K562 (cell line): ENCODE results near the gene PCP2. TPM values are rescaled to one million over a fixed set of nuclear protein-coding genes. Genes with fewer than 3 reads are reported as not detected.

ENCODE experiments used
- ATAC-seq: fragments of 200-7000 bp; cut with Tn5 transposase; 3 replicates; pipeline ENCODE4 v1.9.1; 2020; ENCODE audit warnings: moderate library complexity
- BruUV-seq: library from RNA; stranded (reverse); fragments of 400-500 nt; replicated peaks from 2 replicates; lab custom pipeline; 2021; lab: Mats Ljungman, UMichigan
- CTCF ChIA-PET: fragments of 300-600 bp; formaldehyde crosslinking; extraction: SDS; loops from one replicate; lab custom pipeline; 2021; ENCODE audit warnings: low intra/inter-chr PET ratio; lab: Yijun Ruan, JAX
- POLR2A ChIA-PET: fragments of 300-600, 350-650 bp; sonication (Branson Sonifier 250); formaldehyde crosslinking; extraction: SDS; loops from one replicate; lab custom pipeline; 2021; ENCODE audit warnings: antibody characterized with exemption, inconsistent platforms; lab: Yijun Ruan, JAX
- DNase-seq, 4 experiments: peaks; one replicate each; pipeline versions ENCODE4 v3.0.0 to v3.0.0-alpha.2; 2011 to 2018; ENCODE audit warnings: low spot score in 3 of 4, mixed read lengths in 3 of 4; ENCODE audit errors: extremely low read depth in 1 of 4
- FAIRE-seq: peaks from 2 replicates; lab custom pipeline; 2011; peaks lifted over from hg19 to GRCh38; lab: Jason Lieb, UNC
- H2AFZ ChIP-seq: 2 replicates; pipeline ENCODE4 v1.6.0; 2011; ENCODE audit warnings: low read depth, low read length, control low read depth, inconsistent platforms
- H3K27ac ChIP-seq: fragments of 200-600 bp; 3 replicates; pipeline ENCODE4 v1.8.0; 2011; ENCODE audit warnings: low read depth, mild to moderate bottlenecking, control low read depth, inconsistent platforms, low read length, moderate library complexity, mixed read lengths; ENCODE audit errors: extremely low read depth
- H3K27me3 ChIP-seq, 2 experiments: fragments of 300-600 bp in 1 of 2; 2 replicates in 1 of 2; 3 replicates in 1 of 2; pipeline versions ENCODE4 v1.6.0 to v1.8.0; 2011; ENCODE audit warnings: inconsistent platforms in 2 of 2, low read length in 2 of 2, mild to moderate bottlenecking in 1 of 2, mixed read lengths in 1 of 2, moderate library complexity in 1 of 2; ENCODE audit not compliant: control insufficient read depth in 2 of 2, insufficient read depth in 2 of 2
- H3K36me3 ChIP-seq: fragments of 300-600 bp; 3 replicates; pipeline ENCODE4 v1.8.0; 2011; ENCODE audit warnings: mild to moderate bottlenecking, low read length, inconsistent platforms; ENCODE audit not compliant: control insufficient read depth, insufficient read depth
- H3K4me1 ChIP-seq, 2 experiments: fragments of 200-600 bp in 1 of 2; replicated peaks in 1 of 2; 2 replicates in 1 of 2; 3 replicates in 1 of 2; pipeline versions ENCODE4 v1.5.1 to v1.8.0; 2011; ENCODE audit warnings: inconsistent platforms in 2 of 2, low read length in 2 of 2, mild to moderate bottlenecking in 1 of 2, mixed read lengths in 1 of 2, moderate library complexity in 1 of 2; ENCODE audit not compliant: control insufficient read depth in 2 of 2, insufficient read depth in 2 of 2
- H3K4me2 ChIP-seq: 2 replicates; pipeline ENCODE4 v1.6.1; 2011; ENCODE audit warnings: low read length, control low read depth, inconsistent platforms, mixed read lengths; ENCODE audit not compliant: insufficient read depth
- H3K4me3 ChIP-seq: fragments of 200-600 bp; sonication (generic), shearing (Covaris generic); 2 replicates; pipeline ENCODE4 v1.5.1; 2016; ENCODE audit warnings: control low read depth, inconsistent platforms
- H3K79me2 ChIP-seq: fragments of 200-600 bp; 3 replicates; pipeline ENCODE4 v1.8.0; 2011; ENCODE audit warnings: low read length, inconsistent platforms; ENCODE audit not compliant: control insufficient read depth, insufficient read depth
- H3K9ac ChIP-seq, 2 experiments: 2 replicates each; pipeline versions ENCODE4 v1.6.0 to v1.6.1; 2011; ENCODE audit warnings: low read depth in 2 of 2, low read length in 2 of 2, control low read depth in 1 of 2, inconsistent platforms in 1 of 2, mild to moderate bottlenecking in 1 of 2, mixed read lengths in 1 of 2; ENCODE audit not compliant: insufficient read depth in 1 of 2
- H3K9me1 ChIP-seq: one replicate; pipeline ENCODE4 v1.6.0; 2011; ENCODE audit warnings: inconsistent platforms, mild to moderate bottlenecking, low read length, moderate library complexity; ENCODE audit not compliant: control insufficient read depth, insufficient read depth
- H3K9me3 ChIP-seq: replicated peaks from 2 replicates; pipeline ENCODE4 v1.5.1; 2011; ENCODE audit warnings: low read depth, low read length, inconsistent platforms; ENCODE audit not compliant: control insufficient read depth, insufficient read depth
- H4K20me1 ChIP-seq: replicated peaks from 2 replicates; pipeline ENCODE4 v1.6.1; 2011; ENCODE audit warnings: low read length, inconsistent platforms, mixed read lengths; ENCODE audit not compliant: control insufficient read depth, insufficient read depth
- CEBPB ChIP-seq: fragments of 450-650 bp; IDR thresholded peaks from 2 replicates; pipeline ENCODE4 v1.6.1; 2016; ENCODE audit warnings: missing genetic modification characterization, missing compliant biosample characterization
- EP400 ChIP-seq: fragments of 450-650 bp; IDR thresholded peaks from 2 replicates; pipeline ENCODE4 v1.6.1; 2017; ENCODE audit warnings: antibody characterized with exemption, mild to moderate bottlenecking, moderate library complexity
- IFI16 ChIP-seq: fragments of 250-450 bp; sonication (Bioruptor Pico); IDR thresholded peaks from 2 replicates; pipeline ENCODE4 v2.1.2; 2022; ENCODE audit warnings: mild to moderate bottlenecking, inconsistent platforms
- PBX2 ChIP-seq, 2 experiments: IDR thresholded peaks in 1 of 2; conservative IDR thresholded peaks in 1 of 2; 2 replicates each; pipeline ENCODE4 v1.6.1; 2016; ENCODE audit warnings: low read depth in 2 of 2, mild to moderate bottlenecking in 1 of 2, missing compliant biosample characterization in 1 of 2, missing genetic modification characterization in 1 of 2, moderate library complexity in 1 of 2
- POLR2A ChIP-seq: fragments of 450-650 bp; conservative IDR thresholded peaks from 2 replicates; pipeline ENCODE4 v1.6.1; 2016
- TGIF2 ChIP-seq: sonication (generic); formaldehyde crosslinking; IDR thresholded peaks from 2 replicates; pipeline ENCODE4 v1.8.1; 2022; ENCODE audit warnings: mild to moderate bottlenecking, missing genetic modification reagents, moderate library complexity
- ZNF280A ChIP-seq: fragments of 450-650 bp; IDR thresholded peaks from 2 replicates; pipeline ENCODE4 v1.6.1; 2018; ENCODE audit warnings: mild to moderate bottlenecking, low read depth; ENCODE audit not compliant: partially characterized antibody
- ZNF436 ChIP-seq: fragments of 250-450, 450-650 bp; sonication (Bioruptor Pico); formaldehyde crosslinking; IDR thresholded peaks from 2 replicates; pipeline ENCODE4 v1.7.0; 2020; ENCODE audit warnings: mild to moderate bottlenecking
- ZNF512 ChIP-seq: IDR thresholded peaks from 2 replicates; pipeline ENCODE4 v1.6.1; 2016; ENCODE audit warnings: missing genetic modification characterization, missing compliant biosample characterization
- WGBS: fragments of 100-300 bp; shearing (Covaris generic); methylation state at CpG from one replicate; pipeline ENCODE4 v1.1.6; 2016; ENCODE audit warnings: low coverage, mixed read lengths; ENCODE audit not compliant: insufficient coverage; ENCODE audit errors: missing lambda C conversion rate; 5-methylcytosine and 5-hydroxymethylcytosine counted together
- in situ Hi-C: fragments of 300-500 bp; cut with MboI; formaldehyde crosslinking; loops from 4 replicates; pipeline ENCODE4 v1.15.0; 2018; ENCODE audit warnings: inconsistent platforms, mixed read lengths
- intact Hi-C: fragments of 100-400 bp; cut with micrococcal nuclease; formaldehyde crosslinking; loops from 2 replicates; pipeline ENCODE4 v1.14.2; 2022
- polyA plus RNA-seq, 8 experiments: library from polyadenylated mRNA; depleted of rRNA in 4 of 8; stranded (reverse) in 5 of 8; unstranded in 3 of 8; fragments of >200 nt; fragmentation: Nextera tagmentation in 2 of 8; fragmentation: Illumina TruSeq in 1 of 8; extraction: Ambion mirVana in 2 of 8; extraction: Trizol in 1 of 8; gene quantifications; 2 replicates each; pipeline versions ENCODE4 v1.2.1 to v1.2.3, GENCODE V29; 2011 to 2014; ENCODE audit warnings: inconsistent platforms in 1 of 8, missing spikeins in 1 of 8
- total RNA-seq, 7 experiments: library from RNA; depleted of rRNA in 6 of 7; stranded (reverse); fragments of >200 nt in 6 of 7; fragmentation: Illumina TruSeq in 2 of 7; extraction: Trizol in 2 of 7; gene quantifications; 2 replicates each; pipeline versions ENCODE4 v1.2.1 to v1.2.3, GENCODE V29; 2011 to 2021; ENCODE audit warnings: low replicate concordance in 1 of 7
- TF ChIP-seq, protein P1 (sequence below): fragments of 450-650 bp; IDR thresholded peaks from 2 replicates; pipeline ENCODE4 v1.6.1; 2016
- TF ChIP-seq, protein P2 (sequence below): fragments of 450-650 bp; formaldehyde crosslinking; IDR thresholded peaks from 2 replicates; pipeline ENCODE4 v1.4.0; 2020; ENCODE audit warnings: mild to moderate bottlenecking, moderate library complexity

Gene PCP2
- total and polyA plus RNA-seq, 9 of the 15 experiments (the other 6 are each of a cell fraction or from before 2014, with no cell fraction given), result 0.17 to 1.3 (median 0.49) TPM; not detected in 3

DNA sequence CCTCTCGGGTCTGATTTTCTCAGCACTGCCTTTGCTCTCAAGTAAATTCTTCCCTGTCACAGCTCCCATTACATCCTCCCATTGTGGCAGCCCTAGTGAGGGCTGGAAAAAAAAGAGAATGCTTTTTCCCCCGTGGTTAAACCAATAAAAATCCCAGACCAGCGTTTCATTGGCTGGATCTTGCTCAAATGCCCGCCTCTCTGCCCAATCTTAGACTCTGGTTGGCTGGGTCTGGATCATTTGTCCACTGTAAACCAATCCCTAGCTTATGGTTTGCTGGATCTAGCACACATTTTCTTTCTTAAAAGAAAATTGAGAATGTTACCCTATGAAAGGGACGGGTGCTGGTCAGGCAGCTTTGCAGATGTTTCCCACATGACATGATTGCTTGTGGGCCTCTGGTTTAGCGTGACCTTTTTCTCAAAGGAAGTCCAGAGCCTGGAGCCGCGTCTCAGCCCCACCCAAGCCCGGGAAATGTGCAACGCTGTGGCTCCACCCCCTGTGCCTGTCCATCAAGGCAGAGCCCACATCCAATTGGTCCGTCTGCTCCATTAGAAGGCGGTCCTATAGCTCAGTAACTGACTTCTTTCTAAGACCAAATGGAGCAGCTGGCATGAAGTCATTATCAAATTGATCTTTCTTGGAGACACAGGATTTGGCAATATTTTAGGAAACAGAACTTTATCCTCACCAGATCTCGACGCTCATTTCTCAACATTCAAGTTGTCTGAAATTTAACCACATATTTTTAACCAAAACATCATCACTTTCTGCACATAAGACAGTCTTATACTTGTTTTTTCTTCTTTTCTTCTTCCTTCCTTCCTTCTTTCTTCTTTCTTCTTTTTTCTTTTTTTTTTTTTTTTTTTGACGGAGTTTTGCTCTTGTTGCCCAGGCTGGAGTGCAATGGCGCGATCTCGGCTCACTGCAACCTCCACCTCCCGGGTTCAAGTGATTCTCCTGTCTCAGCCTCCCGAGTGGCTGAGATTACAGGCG lies 40.8 kb upstream of the PCP2 start:
- ATAC-seq (peak; percentile 98), DNase-seq (peak; percentile 79 to 90 (median 85)), FAIRE-seq (peak; percentile 85)
- no peaks in the 10 kb centered on the region for H3K36me3 ChIP-seq
- CTCF ChIA-PET, result no interaction called here
- peaks cover 9 to 29% of the 10 kb centered on the region in 2 experiments; a peak in 4 of 5 replicates for H3K27me3 ChIP-seq
- no peak overlapping the region for H3K27ac ChIP-seq
- in situ Hi-C loops (loop anchor here (5.0 kb wide), 1 partner anchor 87 kb away; no protein-coding TSS in a partner anchor), intact Hi-C loops (no loop called here)
- no TSS peak for BruUV-seq
- no peaks in the 10 kb centered on the region for H4K20me1 ChIP-seq
- H3K9me3 ChIP-seq, result peaks cover 5% of the 10 kb centered on the region; the same call in 1 of the 2 replicates
- WGBS, result 13% methylated on average over 17 of the region's 21 CpGs
- no peaks in the 10 kb centered on the region for H3K79me2 ChIP-seq
- H3K4me2 ChIP-seq, result peak overlapping the region; percentile 3; the same call in 1 of the 2 replicates
- POLR2A ChIA-PET, result interaction anchor here (0.6 to 0.9 kb wide), 4 partner anchors 10 to 300 kb away, joined by 3 read pairs; no protein-coding TSS in a partner anchor
- no peaks in the 10 kb centered on the region for H3K9me1 ChIP-seq
- no peak overlapping the region for H3K4me3 ChIP-seq
- no peak overlapping the region for H3K9ac ChIP-seq
- peak overlapping the region; percentile 60 for H2AFZ ChIP-seq
- H3K4me1 ChIP-seq, result peaks cover 4 to 10% of the 10 kb centered on the region in 2 experiments; a peak in 3 of 5 replicates
- TF ChIP-seq EP400 (no peak), PBX2 (CRISPR knock-in tag; IDR thresholded peaks at IDR 0.05; ENCODE audit: low read depth) (peak; percentile 79), PBX2 (tag; conservative IDR thresholded peaks at IDR 0.05; ENCODE audit: low read depth) (peak; percentile 93), TGIF2 (no peak), CEBPB (tag) (0 out of 2 replicates have a peak, but pooled peaks have one; percentile 10), ZNF280A (peak; percentile 54), IFI16 (CRISPR knock-in tag) (no peak), POLR2A (no peak), ZNF436 (CRISPR knock-in tag) (no peak), ZNF512 (tag) (peak; percentile 87)
- TF ChIP-seq, protein P1, sequence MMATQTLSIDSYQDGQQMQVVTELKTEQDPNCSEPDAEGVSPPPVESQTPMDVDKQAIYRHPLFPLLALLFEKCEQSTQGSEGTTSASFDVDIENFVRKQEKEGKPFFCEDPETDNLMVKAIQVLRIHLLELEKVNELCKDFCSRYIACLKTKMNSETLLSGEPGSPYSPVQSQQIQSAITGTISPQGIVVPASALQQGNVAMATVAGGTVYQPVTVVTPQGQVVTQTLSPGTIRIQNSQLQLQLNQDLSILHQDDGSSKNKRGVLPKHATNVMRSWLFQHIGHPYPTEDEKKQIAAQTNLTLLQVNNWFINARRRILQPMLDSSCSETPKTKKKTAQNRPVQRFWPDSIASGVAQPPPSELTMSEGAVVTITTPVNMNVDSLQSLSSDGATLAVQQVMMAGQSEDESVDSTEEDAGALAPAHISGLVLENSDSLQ, result peak; percentile 99
- TF ChIP-seq, protein P2, sequence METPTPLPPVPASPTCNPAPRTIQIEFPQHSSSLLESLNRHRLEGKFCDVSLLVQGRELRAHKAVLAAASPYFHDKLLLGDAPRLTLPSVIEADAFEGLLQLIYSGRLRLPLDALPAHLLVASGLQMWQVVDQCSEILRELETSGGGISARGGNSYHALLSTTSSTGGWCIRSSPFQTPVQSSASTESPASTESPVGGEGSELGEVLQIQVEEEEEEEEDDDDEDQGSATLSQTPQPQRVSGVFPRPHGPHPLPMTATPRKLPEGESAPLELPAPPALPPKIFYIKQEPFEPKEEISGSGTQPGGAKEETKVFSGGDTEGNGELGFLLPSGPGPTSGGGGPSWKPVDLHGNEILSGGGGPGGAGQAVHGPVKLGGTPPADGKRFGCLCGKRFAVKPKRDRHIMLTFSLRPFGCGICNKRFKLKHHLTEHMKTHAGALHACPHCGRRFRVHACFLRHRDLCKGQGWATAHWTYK (CRISPR knock-in tag), result no peak
